Measurements from ENCODE around the gene PRTG. TPM values are rescaled to one million over a fixed set of nuclear protein-coding genes. Genes with fewer than 3 reads are reported as not detected.

PRTG gene
- total and polyA plus RNA-seq, 2 donors (not counting 1 experiment from before 2014, with no cell fraction given): 2.1 to 4.0 TPM

DNA sequence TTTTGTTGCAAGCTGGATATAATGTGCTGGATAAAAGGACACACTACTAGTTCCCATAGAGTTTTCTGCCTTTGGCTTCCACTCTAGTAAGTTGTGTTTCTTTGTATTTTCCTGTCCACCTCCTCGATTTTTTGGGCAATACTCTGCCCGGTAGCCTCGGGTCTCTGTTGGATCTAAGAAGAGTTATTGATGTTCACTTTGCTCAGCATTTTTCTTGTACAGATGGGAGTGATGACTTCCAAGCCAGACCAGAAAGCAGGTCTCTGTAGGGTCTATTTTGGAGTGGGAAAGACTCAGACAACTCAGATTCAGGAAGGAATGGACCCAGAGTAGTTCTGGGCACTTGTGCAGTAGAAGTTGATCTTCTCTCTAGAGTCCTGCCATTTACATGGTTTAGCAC, 36.0 kb upstream of the PRTG start:
- peaks cover 4% of the 10 kb centered on the region for H3K27me3 ChIP-seq (ENCODE audit: control insufficient read depth, insufficient read depth, low read length)

GRCh38 chr15:55775316-55775715, 32.4 kb upstream of the PRTG start:
- no peak overlapping the region for H3K27ac ChIP-seq (ENCODE audit: insufficient read depth, low read length)

More for the DNA sequence above, 36.0 kb upstream of the PRTG start:
- H3K27ac ChIP-seq (ENCODE audit: insufficient read depth, low read length): no peak overlapping the region
- TF ChIP-seq EZH2 (IDR thresholded peaks at IDR 0.05; ENCODE audit: low read length, missing control alignments) (no peak), CTCF (conservative IDR thresholded peaks at IDR 0.05 in 1 of 2, IDR thresholded peaks at IDR 0.05 in 1 of 2; ENCODE audit: low read depth in 1 of 2, low read length in 2 of 2) (no peak)
- no peaks in the 10 kb centered on the region for H3K4me1 ChIP-seq (ENCODE audit: control insufficient read depth, extremely low read depth, insufficient read depth, low read length)
- H3K9ac ChIP-seq (ENCODE audit: insufficient read depth, low read length): no peak overlapping the region
- no peaks in the 10 kb centered on the region for H4K20me1 ChIP-seq (ENCODE audit: control insufficient read depth, extremely low read depth, insufficient read depth, low read length)
- H3K9me3 ChIP-seq (ENCODE audit: control insufficient read depth, insufficient read depth, low read depth, low read length): no peaks in the 10 kb centered on the region
- H2AFZ ChIP-seq (ENCODE audit: low read length): no peak overlapping the region
- H3K79me2 ChIP-seq (ENCODE audit: control insufficient read depth, insufficient read depth, low read length): no peaks in the 10 kb centered on the region
- no peak for DNase-seq (ENCODE audit: low read depth in 2 of 2)
- no peaks in the 10 kb centered on the region for H3K36me3 ChIP-seq (ENCODE audit: control insufficient read depth, insufficient read depth, low read length)
- no peak overlapping the region for H3K4me3 ChIP-seq (replicated peaks in 1 of 4; ENCODE audit: control extremely low read depth in 1 of 4, insufficient read depth in 1 of 4, low read depth in 3 of 4, low read length in 4 of 4)
- no peak overlapping the region for H3K4me2 ChIP-seq (ENCODE audit: extremely low read depth, insufficient read depth, low read length)

More at GRCh38 chr15:55775316-55775715, 32.4 kb upstream of the PRTG start:
- H3K4me2 ChIP-seq (ENCODE audit: extremely low read depth, insufficient read depth, low read length): no peak overlapping the region
- H3K4me1 ChIP-seq (ENCODE audit: control insufficient read depth, extremely low read depth, insufficient read depth, low read length): no peaks in the 10 kb centered on the region
- H3K9ac ChIP-seq (ENCODE audit: insufficient read depth, low read length): no peak overlapping the region
- H3K27me3 ChIP-seq (ENCODE audit: control insufficient read depth, insufficient read depth, low read length): peaks cover 4% of the 10 kb centered on the region
- H4K20me1 ChIP-seq (ENCODE audit: control insufficient read depth, extremely low read depth, insufficient read depth, low read length): no peaks in the 10 kb centered on the region
- TF ChIP-seq CTCF (conservative IDR thresholded peaks at IDR 0.05 in 1 of 2, IDR thresholded peaks at IDR 0.05 in 1 of 2; ENCODE audit: low read depth in 1 of 2, low read length in 2 of 2) (no peak), EZH2 (IDR thresholded peaks at IDR 0.05; ENCODE audit: low read length, missing control alignments) (no peak)
- no peak for DNase-seq (ENCODE audit: low read depth in 2 of 2)
- H3K79me2 ChIP-seq (ENCODE audit: control insufficient read depth, insufficient read depth, low read length): no peaks in the 10 kb centered on the region
- no peaks in the 10 kb centered on the region for H3K9me3 ChIP-seq (ENCODE audit: control insufficient read depth, insufficient read depth, low read depth, low read length)
- H2AFZ ChIP-seq (ENCODE audit: low read length): no peak overlapping the region
- no peaks in the 10 kb centered on the region for H3K36me3 ChIP-seq (ENCODE audit: control insufficient read depth, insufficient read depth, low read length)
- no peak overlapping the region for H3K4me3 ChIP-seq (replicated peaks in 1 of 4; ENCODE audit: control extremely low read depth in 1 of 4, insufficient read depth in 1 of 4, low read depth in 3 of 4, low read length in 4 of 4)

Data from fibroblast of lung (primary cell).